Activated T-helper 1 cell treated with Interleukin-2 at 50 U/mL for 16 hours (primary cell): ENCODE data around the gene SLC35D2.
"Not testable (repeated sequence)": the region's sequence is repeated elsewhere in the genome, so short reads cannot be mapped to it uniquely, and the experiment has no call there.

Experiments
- DNase-seq: peaks from one replicate; pipeline ENCODE4 v3.0.0-alpha.2; 2020; ENCODE audit warnings: low read depth

SLC35D2 gene

GRCh38 chr9:96400132-96400910, 16.8 kb upstream of the SLC35D2 start:
- no peak for DNase-seq

GRCh38 chr9:96399325-96399633, 15.8 kb upstream of the SLC35D2 start:
- DNase-seq: no peak

- no peak for DNase-seq
Measured at GRCh38 chr9:96398582-96399324, 15.2 kb upstream of the SLC35D2 start.

GRCh38 chr9:96395964-96396363, 12.5 kb upstream of the SLC35D2 start:
- DNase-seq: no peak

- DNase-seq: no peak
Measured at GRCh38 chr9:96394832-96395496, 11.5 kb upstream of the SLC35D2 start.

GRCh38 chr9:96392263-96392662, 8.8 kb upstream of the SLC35D2 start:
- no peak for DNase-seq

- DNase-seq: no peak
Measured at GRCh38 chr9:96391021-96391765, 7.7 kb upstream of the SLC35D2 start.

GRCh38 chr9:96388144-96388543, 4.6 kb upstream of the SLC35D2 start:
- DNase-seq: no peak

- DNase-seq: no peak
Measured at GRCh38 chr9:96386157-96386556, 2.6 kb upstream of the SLC35D2 start.

GRCh38 chr9:96382839-96383164, 709 bp downstream of the SLC35D2 start:
- no peak for DNase-seq

GRCh38 chr9:96382175-96382574, 1.3 kb downstream of the SLC35D2 start:
- no peak for DNase-seq

GRCh38 chr9:96381696-96382095, 1.8 kb downstream of the SLC35D2 start:
- DNase-seq: no peak

GRCh38 chr9:96381125-96381524, 2.4 kb downstream of the SLC35D2 start:
- DNase-seq: no peak

- no peak for DNase-seq
Measured at GRCh38 chr9:96379461-96379860, 4.0 kb downstream of the SLC35D2 start.

- DNase-seq: no peak
Measured at GRCh38 chr9:96378187-96378586, 5.3 kb downstream of the SLC35D2 start.

- DNase-seq: no peak
Measured at GRCh38 chr9:96376891-96377874, 6.3 kb downstream of the SLC35D2 start.

- DNase-seq: not testable (repeated sequence)
Measured at GRCh38 chr9:96375507-96375906, 8.0 kb downstream of the SLC35D2 start.

GRCh38 chr9:96367943-96368342, 15.6 kb downstream of the SLC35D2 start:
- DNase-seq: no peak

GRCh38 chr9:96363175-96363967, 20.1 kb downstream of the SLC35D2 start:
- DNase-seq: no peak

GRCh38 chr9:96362119-96362518, 21.4 kb downstream of the SLC35D2 start:
- not testable (repeated sequence) for DNase-seq
